Gastrocnemius medialis (tissue), 4 donors: ENCODE measurements around the gene MRGPRX4. TPM values are rescaled to one million over a fixed set of nuclear protein-coding genes. Genes with fewer than 3 reads are reported as not detected.
"Not testable (repeated sequence)": the region's sequence is repeated elsewhere in the genome, so short reads cannot be mapped to it uniquely, and the experiment has no call there.

Experiments
- ATAC-seq, 2 donors: fragments of 150-250 bp; one replicate each; pipeline ENCODE4 v1.9.1; 2016
- DNase-seq, 2 donors: peaks; one replicate each; pipeline ENCODE4 v3.0.0-alpha.2; 2019
- H3K27ac ChIP-seq, 4 donors: fragments of 200-600 bp; sonication (generic); 1 replicate in 1 of 4; 2 replicates in 3 of 4; pipeline ENCODE4 v1.5.1; 2016 to 2018; ENCODE audit warnings: mild to moderate bottlenecking in 2 of 4, moderate library complexity in 1 of 4
- H3K27me3 ChIP-seq, 3 donors: fragments of 200-600 bp; sonication (generic) in 2 of 3; 1 replicate in 1 of 3; 2 replicates in 2 of 3; pipeline versions ENCODE4 v1.5.1 to v1.6.0; 2016 to 2019; ENCODE audit warnings: mild to moderate bottlenecking in 1 of 3, moderate library complexity in 1 of 3
- H3K36me3 ChIP-seq, 2 donors: fragments of 200-600 bp; sonication (generic) in 1 of 2; one replicate each; pipeline ENCODE4 v1.5.1; 2017 to 2018
- H3K4me1 ChIP-seq, 2 donors: fragments of 200-600 bp; sonication (generic) in 1 of 2; one replicate each; pipeline ENCODE4 v1.5.1; 2016 to 2017; ENCODE audit warnings: mild to moderate bottlenecking in 2 of 2
- H3K4me3 ChIP-seq, 4 donors: fragments of 200-600 bp; sonication (generic) in 3 of 4; 1 replicate in 1 of 4; 2 replicates in 3 of 4; pipeline ENCODE4 v1.5.1; 2016 to 2019; ENCODE audit warnings: mild to moderate bottlenecking in 2 of 4
- H3K9me3 ChIP-seq, 3 donors: fragments of 200-600 bp; sonication (generic) in 2 of 3; 1 replicate in 1 of 3; 2 replicates in 2 of 3; pipeline ENCODE4 v1.5.1; 2016 to 2019
- POLR2A ChIP-seq, 2 donors: fragments of 450-650 bp; IDR thresholded peaks; one replicate each; pipeline ENCODE4 v1.6.1; 2017; ENCODE audit warnings: antibody characterized with exemption in 2 of 2, mild to moderate bottlenecking in 2 of 2, moderate library complexity in 2 of 2
- in situ Hi-C, 4 donors: fragments of 200-750 bp; cut with MboI; loops; one replicate each; pipeline versions ENCODE4 v1.15.0 to v1.8.0; 2017; ENCODE audit warnings: low sequenced_read_pairs in 4 of 4
- intact Hi-C: fragments of 100-400 bp; cut with DNase I; formaldehyde crosslinking; loops from one replicate; pipeline ENCODE4 v1.15.1; 2023; ENCODE audit warnings: low total_unique reads
- total RNA-seq, 4 donors: library from RNA; depleted of rRNA; stranded (reverse); fragments of >200 nt; gene quantifications; one replicate each; pipeline versions ENCODE4 v1.1.0 to v1.2.3, GENCODE V29; 2016
- TF ChIP-seq, protein P1 (sequence below), 5 experiments: fragments of 450-650 bp in 3 of 5; fragments of 200-600 bp in 2 of 5; sonication (generic) in 2 of 5; IDR thresholded peaks in 4 of 5; conservative IDR thresholded peaks in 1 of 5; 1 replicate in 4 of 5; 2 replicates in 1 of 5; pipeline ENCODE4 v1.5.1; 2016 to 2019; ENCODE audit warnings: antibody characterized with exemption in 5 of 5, mild to moderate bottlenecking in 3 of 5, moderate library complexity in 3 of 5

The MRGPRX4 gene
- total RNA-seq = not detected

DNA sequence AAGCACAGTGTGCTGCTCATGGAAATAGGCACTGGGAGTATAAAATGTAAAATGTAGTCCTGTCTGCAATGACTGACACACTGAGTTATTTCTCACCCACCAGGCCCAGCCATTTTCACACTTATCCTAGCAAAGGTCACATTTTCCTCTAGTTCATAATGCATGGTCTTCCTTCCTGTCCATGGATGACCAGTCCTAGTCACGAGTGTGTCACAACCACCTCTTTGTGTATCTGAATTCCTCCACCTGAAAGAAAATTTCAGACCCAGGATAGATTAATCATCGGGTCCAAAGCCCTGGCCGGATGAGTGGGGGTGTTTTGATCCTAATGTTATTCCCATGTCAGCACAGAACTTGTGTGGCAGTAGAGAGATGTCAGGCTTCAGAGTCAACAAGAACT, at the start of gene MRGPRX4:
TSS of gene MRGPRX4 (plus strand) at position 172 of the 400 bp plus-strand sequence. CDS start 420 bp downstream, outside the sequence.
- TF ChIP-seq, protein P1, sequence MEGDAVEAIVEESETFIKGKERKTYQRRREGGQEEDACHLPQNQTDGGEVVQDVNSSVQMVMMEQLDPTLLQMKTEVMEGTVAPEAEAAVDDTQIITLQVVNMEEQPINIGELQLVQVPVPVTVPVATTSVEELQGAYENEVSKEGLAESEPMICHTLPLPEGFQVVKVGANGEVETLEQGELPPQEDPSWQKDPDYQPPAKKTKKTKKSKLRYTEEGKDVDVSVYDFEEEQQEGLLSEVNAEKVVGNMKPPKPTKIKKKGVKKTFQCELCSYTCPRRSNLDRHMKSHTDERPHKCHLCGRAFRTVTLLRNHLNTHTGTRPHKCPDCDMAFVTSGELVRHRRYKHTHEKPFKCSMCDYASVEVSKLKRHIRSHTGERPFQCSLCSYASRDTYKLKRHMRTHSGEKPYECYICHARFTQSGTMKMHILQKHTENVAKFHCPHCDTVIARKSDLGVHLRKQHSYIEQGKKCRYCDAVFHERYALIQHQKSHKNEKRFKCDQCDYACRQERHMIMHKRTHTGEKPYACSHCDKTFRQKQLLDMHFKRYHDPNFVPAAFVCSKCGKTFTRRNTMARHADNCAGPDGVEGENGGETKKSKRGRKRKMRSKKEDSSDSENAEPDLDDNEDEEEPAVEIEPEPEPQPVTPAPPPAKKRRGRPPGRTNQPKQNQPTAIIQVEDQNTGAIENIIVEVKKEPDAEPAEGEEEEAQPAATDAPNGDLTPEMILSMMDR (IDR thresholded peaks at IDR 0.05 in 4 of 5, conservative IDR thresholded peaks at IDR 0.05 in 1 of 5) = no peak
- no peak for TF ChIP-seq POLR2A (IDR thresholded peaks at IDR 0.05)
- in situ Hi-C loops (no loop called here), intact Hi-C loops (no loop called here)
- Histone ChIP-seq H3K27me3 (no peaks in the 10 kb centered on the region), H3K27ac (no peak within 1 kb of the TSS), H3K9me3 (no peaks in the 10 kb centered on the region), H3K4me1 (no peaks in the 10 kb centered on the region), H3K36me3 (no peaks in the 10 kb centered on the region), H3K4me3 (no peak within 1 kb of the TSS)
- ATAC-seq = no peak
- DNase-seq = no peak

DNA sequence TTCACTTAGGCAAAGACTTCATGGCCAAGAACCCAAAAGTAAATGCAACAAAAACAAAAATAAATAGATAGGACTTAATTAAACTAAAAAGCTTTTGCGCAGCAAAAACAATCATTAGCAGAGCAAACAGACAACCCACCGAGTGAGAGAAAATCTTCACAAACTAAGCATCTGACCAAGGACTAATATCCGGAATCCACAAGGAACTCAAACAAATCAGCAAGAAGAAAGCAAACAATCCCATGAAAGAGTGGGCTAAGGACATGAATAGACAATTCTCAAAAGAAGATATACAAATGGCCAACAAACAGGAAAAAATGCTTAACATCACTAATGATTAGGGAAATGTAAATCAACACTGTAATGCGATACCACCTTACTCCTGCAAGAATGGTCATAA, 41.5 kb upstream of the MRGPRX4 start:
- H3K4me3 ChIP-seq, H3K36me3 ChIP-seq, H3K27ac ChIP-seq, H3K9me3 ChIP-seq, H3K27me3 ChIP-seq, H3K4me1 ChIP-seq, in situ Hi-C loops, DNase-seq, ATAC-seq, intact Hi-C loops: not testable (repeated sequence)

DNA sequence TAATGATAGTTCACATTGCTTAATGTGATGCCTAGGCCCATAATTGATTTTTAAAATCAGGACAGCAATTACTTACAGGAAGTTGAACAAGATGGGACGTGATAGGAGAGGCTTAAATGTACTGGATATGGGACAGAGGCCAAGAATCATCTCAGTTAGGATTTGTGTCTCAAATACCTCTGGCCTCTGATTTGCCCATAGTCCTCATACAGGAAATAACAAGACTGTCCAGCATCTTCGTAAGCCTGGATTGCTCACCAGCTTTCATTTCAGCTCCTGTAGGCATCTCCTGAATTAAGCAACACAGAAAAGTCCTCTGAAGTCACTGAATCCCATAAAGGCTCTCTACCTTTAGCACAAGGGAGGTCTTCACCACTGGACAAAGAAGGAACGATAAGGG, 40.3 kb upstream of the MRGPRX4 start, which contains the start of gene MRGPRX3:
TSS of gene MRGPRX3 (plus strand) at position 231 of the 400 bp plus-strand sequence. CDS start 4,632 bp downstream, outside the sequence.
- Histone ChIP-seq H3K4me3 (no peak within 1 kb of the TSS), H3K36me3 (no peaks in the 10 kb centered on the region), H3K9me3 (no peaks in the 10 kb centered on the region), H3K27me3 (no peaks in the 10 kb centered on the region), H3K27ac (no peak within 1 kb of the TSS), H3K4me1 (no peaks in the 10 kb centered on the region)
- no peak for ATAC-seq
- in situ Hi-C loops (no loop called here), intact Hi-C loops (no loop called here)
- TF ChIP-seq, protein P1 (IDR thresholded peaks at IDR 0.05 in 4 of 5, conservative IDR thresholded peaks at IDR 0.05 in 1 of 5) = no peak
- no peak for TF ChIP-seq POLR2A (IDR thresholded peaks at IDR 0.05)
- DNase-seq = no peak

DNA sequence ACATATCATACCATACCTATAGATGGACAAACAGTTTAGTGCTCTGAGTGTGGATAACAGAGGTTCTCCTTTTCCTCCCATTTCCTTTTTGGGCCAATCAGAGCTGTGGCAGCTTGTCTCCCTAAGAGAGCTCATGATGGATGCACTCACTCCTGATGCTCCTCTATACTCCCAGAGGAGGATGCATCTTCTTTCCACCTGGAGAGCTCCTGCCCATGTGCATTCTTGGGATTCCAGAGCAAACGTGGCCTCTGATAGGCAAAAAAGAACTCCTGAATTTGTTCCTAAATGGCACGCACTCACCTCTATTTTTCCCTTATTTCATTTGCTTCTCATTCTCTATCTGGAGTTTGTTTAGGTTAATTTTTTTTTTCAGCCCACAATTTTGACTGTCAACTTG, 37.3 kb upstream of the MRGPRX4 start:
- TF ChIP-seq POLR2A (IDR thresholded peaks at IDR 0.05) = no peak
- Histone ChIP-seq H3K36me3 (no peaks in the 10 kb centered on the region), H3K9me3 (no peaks in the 10 kb centered on the region), H3K27me3 (no peaks in the 10 kb centered on the region), H3K4me3 (no peak overlapping the region), H3K4me1 (no peaks in the 10 kb centered on the region), H3K27ac (no peak overlapping the region)
- intact Hi-C loops (no loop called here), in situ Hi-C loops (no loop called here)
- DNase-seq (no peak), ATAC-seq (no peak)

DNA sequence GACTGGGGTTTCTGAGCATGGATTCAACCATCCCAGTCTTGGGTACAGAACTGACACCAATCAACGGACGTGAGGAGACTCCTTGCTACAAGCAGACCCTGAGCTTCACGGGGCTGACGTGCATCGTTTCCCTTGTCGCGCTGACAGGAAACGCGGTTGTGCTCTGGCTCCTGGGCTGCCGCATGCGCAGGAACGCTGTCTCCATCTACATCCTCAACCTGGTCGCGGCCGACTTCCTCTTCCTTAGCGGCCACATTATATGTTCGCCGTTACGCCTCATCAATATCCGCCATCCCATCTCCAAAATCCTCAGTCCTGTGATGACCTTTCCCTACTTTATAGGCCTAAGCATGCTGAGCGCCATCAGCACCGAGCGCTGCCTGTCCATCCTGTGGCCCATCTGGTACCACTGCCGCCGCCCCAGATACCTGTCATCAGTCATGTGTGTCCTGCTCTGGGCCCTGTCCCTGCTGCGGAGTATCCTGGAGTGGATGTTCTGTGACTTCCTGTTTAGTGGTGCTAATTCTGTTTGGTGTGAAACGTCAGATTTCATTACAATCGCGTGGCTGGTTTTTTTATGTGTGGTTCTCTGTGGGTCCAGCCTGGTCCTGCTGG, 35.3 kb upstream of the MRGPRX4 start:
- no peak for TF ChIP-seq POLR2A (IDR thresholded peaks at IDR 0.05)
- Histone ChIP-seq H3K4me3 (no peak overlapping the region), H3K36me3 (no peaks in the 10 kb centered on the region), H3K27me3 (no peaks in the 10 kb centered on the region), H3K9me3 (no peaks in the 10 kb centered on the region), H3K4me1 (no peaks in the 10 kb centered on the region), H3K27ac (no peak overlapping the region)
- DNase-seq = no peak
- intact Hi-C loops (no loop called here), in situ Hi-C loops (no loop called here)
- ATAC-seq = no peak

DNA sequence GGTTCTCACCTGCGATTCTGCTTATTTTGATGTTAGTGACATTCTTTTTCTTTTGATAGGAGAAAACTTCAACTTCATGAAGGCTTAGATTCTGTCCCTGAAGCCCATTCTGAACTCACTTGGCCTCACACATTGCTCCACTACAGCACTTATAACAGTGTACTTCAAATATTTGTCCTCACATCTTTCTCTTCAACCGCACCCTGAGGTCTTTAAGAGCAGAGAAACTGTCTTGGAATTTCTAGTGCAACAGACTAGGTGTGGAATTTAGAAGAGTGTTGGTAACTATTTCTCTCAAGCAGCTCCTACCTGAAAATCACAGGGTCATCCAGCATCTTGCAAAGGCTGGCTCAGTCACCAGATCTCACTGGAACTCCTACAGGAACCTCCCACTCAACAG, 32.5 kb upstream of the MRGPRX4 start:
- Histone ChIP-seq H3K4me1 (no peaks in the 10 kb centered on the region), H3K36me3 (no peaks in the 10 kb centered on the region), H3K27ac (no peak overlapping the region), H3K4me3 (no peak overlapping the region), H3K27me3 (no peaks in the 10 kb centered on the region), H3K9me3 (no peaks in the 10 kb centered on the region)
- intact Hi-C loops = no loop called here
- DNase-seq (no peak), ATAC-seq (no peak)
- TF ChIP-seq, protein P1 (IDR thresholded peaks at IDR 0.05 in 4 of 5, conservative IDR thresholded peaks at IDR 0.05 in 1 of 5) = no peak
- TF ChIP-seq POLR2A (IDR thresholded peaks at IDR 0.05) = no peak
- in situ Hi-C loops = no loop called here
